Colonic mucosa (tissue), 4 donors: ENCODE results near the gene UNC13C. TPM values are rescaled to one million over a fixed set of nuclear protein-coding genes. Genes with fewer than 3 reads are reported as not detected.

Source experiments
- DNase-seq: peaks from one replicate; pipeline ENCODE4 v3.0.0-alpha.2; 2020
- H3K27ac ChIP-seq: fragments of 200-600 bp; one replicate; pipeline ENCODE4 v1.8.0; 2021
- H3K27me3 ChIP-seq: fragments of 200-600 bp; one replicate; pipeline ENCODE4 v1.8.0; 2021
- H3K36me3 ChIP-seq: fragments of 200-600 bp; one replicate; pipeline ENCODE4 v1.8.0; 2021
- H3K4me1 ChIP-seq: fragments of 200-600 bp; one replicate; pipeline ENCODE4 v1.8.0; 2021; ENCODE audit warnings: mild to moderate bottlenecking
- H3K4me3 ChIP-seq: fragments of 200-600 bp; one replicate; pipeline ENCODE4 v1.8.0; 2021
- H3K9ac ChIP-seq, 2 donors: one replicate each; pipeline ENCODE4 v1.7.0; 2013; ENCODE audit warnings: control low read depth in 2 of 2, low read depth in 2 of 2, low read length in 2 of 2
- H3K9me3 ChIP-seq: fragments of 200-600 bp; one replicate; pipeline ENCODE4 v1.8.0; 2021
- CTCF ChIP-seq: fragments of 200-600 bp; IDR thresholded peaks from one replicate; pipeline ENCODE4 v1.8.0; 2022; ENCODE audit warnings: antibody characterized with exemption, mild to moderate bottlenecking
- intact Hi-C: fragments of 100-400 bp; cut with DNase I; formaldehyde crosslinking; loops from one replicate; pipeline ENCODE4 v1.14.1; 2022
- total RNA-seq, 2 donors: library from RNA; stranded (reverse); fragmentation: NEBNext Ultra II Directional in 1 of 2; extraction: Animal tissue kit (Norgen Biotek cat#: 25700) in 1 of 2; gene quantifications; one replicate each; pipeline ENCODE4 v1.2.1, GENCODE V29; 2021
- donor health status: healthy.
- donor health status: DM: no; HTN: no; CAD: no.
- donor health status: DM: no; HTN: no; CAD: no.

The UNC13C gene
- total RNA-seq, 2 donors from 2014 or later = 0.05 to 0.13 TPM

- no peak overlapping the region for H3K9ac ChIP-seq
- intact Hi-C loops = no loop called here
- no peaks in the 10 kb centered on the region for H3K4me1 ChIP-seq
- H3K27me3 ChIP-seq = no peaks in the 10 kb centered on the region
- H3K4me3 ChIP-seq = no peak overlapping the region
- H3K27ac ChIP-seq = no peak overlapping the region
- H3K9me3 ChIP-seq = no peaks in the 10 kb centered on the region
- no peaks in the 10 kb centered on the region for H3K36me3 ChIP-seq
- no peak for DNase-seq
- no peak for TF ChIP-seq CTCF
These were observed 180.8 kb downstream of the UNC13C start for GRCh38 chr15:54159012-54159411.

- H3K9me3 ChIP-seq = no peaks in the 10 kb centered on the region
- no peak overlapping the region for H3K4me3 ChIP-seq
- no peak overlapping the region for H3K9ac ChIP-seq
- TF ChIP-seq CTCF = no peak
- no peaks in the 10 kb centered on the region for H3K36me3 ChIP-seq
- H3K4me1 ChIP-seq = no peaks in the 10 kb centered on the region
- no peak for DNase-seq
- intact Hi-C loops = no loop called here
- H3K27me3 ChIP-seq = no peaks in the 10 kb centered on the region
- no peak overlapping the region for H3K27ac ChIP-seq
These were observed 209.1 kb downstream of the UNC13C start for GRCh38 chr15:54187325-54187724.

DNA sequence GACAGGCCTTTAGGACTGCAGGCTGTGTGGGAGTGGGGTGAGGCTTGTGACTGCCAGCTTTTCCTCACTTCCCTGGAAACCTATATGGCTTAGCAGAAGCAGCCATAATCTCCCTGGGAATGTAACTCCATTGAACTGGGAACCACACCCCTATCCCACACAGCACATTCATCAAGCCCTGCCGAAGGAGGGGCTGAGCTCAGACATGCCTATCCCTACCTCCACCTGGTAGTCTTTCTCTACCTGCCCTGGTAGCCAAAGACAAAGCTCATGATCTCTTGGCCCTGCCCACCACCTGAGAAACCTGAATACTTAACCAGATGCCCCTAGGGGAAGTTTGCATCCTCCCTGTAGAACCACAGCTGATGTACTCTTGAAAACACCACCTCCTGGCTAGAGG is 219.8 kb downstream of the UNC13C start:
- no peaks in the 10 kb centered on the region for H3K4me1 ChIP-seq
- no peak for DNase-seq
- no peaks in the 10 kb centered on the region for H3K9me3 ChIP-seq
- H3K36me3 ChIP-seq = no peaks in the 10 kb centered on the region
- H3K27me3 ChIP-seq = no peaks in the 10 kb centered on the region
- H3K4me3 ChIP-seq = no peak overlapping the region
- H3K27ac ChIP-seq = no peak overlapping the region
- intact Hi-C loops = no loop called here
- H3K9ac ChIP-seq = no peak overlapping the region
- TF ChIP-seq CTCF = no peak

DNA sequence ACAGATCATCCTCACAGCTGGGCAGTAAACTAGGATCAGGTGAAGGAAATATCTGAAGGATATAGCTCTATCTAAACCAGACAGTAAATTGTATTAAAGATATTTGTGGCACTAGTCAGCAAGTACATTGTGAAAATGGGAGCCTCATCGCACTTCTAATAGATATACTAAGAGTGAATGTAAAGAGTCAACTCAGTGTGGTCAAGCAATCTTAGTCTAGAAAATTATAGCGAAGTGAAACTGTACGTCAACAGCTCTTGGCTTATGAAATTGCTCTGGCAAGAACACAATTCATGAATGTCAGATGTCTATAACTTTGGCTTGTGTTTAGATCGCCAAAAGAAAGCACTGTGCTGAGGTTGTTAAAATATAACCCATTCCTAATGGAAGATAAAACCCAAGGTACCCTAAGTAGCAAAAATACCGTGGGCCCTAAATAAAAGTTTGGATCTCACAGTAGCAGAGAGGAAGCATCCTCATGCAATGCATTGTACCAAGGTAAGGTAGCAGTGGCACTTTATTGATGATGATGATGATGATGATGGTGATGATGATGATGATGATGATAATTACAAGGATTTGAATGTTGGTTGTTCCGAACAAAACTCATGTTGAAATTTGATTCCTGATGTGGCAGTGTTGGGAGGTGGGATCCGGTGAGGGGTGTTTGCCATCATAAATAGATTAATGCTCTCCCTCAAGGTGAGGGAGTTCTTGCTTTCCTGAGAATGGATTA is 228.5 kb downstream of the UNC13C start:
- Histone ChIP-seq H3K27me3 (no peaks in the 10 kb centered on the region), H3K4me3 (no peak overlapping the region), H3K4me1 (no peaks in the 10 kb centered on the region), H3K9me3 (no peaks in the 10 kb centered on the region), H3K36me3 (no peaks in the 10 kb centered on the region), H3K9ac (no peak overlapping the region), H3K27ac (no peak overlapping the region)
- DNase-seq = no peak
- intact Hi-C loops = no loop called here
- TF ChIP-seq CTCF = no peak

GRCh38 chr15:54208786-54209185 is 230.5 kb downstream of the UNC13C start:
- TF ChIP-seq CTCF = no peak
- Histone ChIP-seq H3K4me1 (no peaks in the 10 kb centered on the region), H3K9me3 (no peaks in the 10 kb centered on the region), H3K36me3 (no peaks in the 10 kb centered on the region), H3K27ac (no peak overlapping the region), H3K9ac (no peak overlapping the region), H3K27me3 (no peaks in the 10 kb centered on the region), H3K4me3 (no peak overlapping the region)
- no peak for DNase-seq
- intact Hi-C loops = no loop called here
